Hepatocyte (in vitro differentiated cells): ENCODE results near the gene ZNF503.

Experiments used
- EZH2 ChIP-seq: fragments of 200-600 bp; sonication (generic); IDR thresholded peaks from 2 replicates; pipeline ENCODE4 v1.6.1; 2016; ENCODE audit warnings: antibody characterized with exemption, mild to moderate bottlenecking, borderline replicate concordance
- TF ChIP-seq, protein P1 (sequence below): fragments of 200-600 bp; sonication (generic); IDR thresholded peaks from 2 replicates; pipeline ENCODE4 v1.5.1; 2016; ENCODE audit warnings: antibody characterized with exemption, mild to moderate bottlenecking; ENCODE audit not compliant: poor library complexity

DNA sequence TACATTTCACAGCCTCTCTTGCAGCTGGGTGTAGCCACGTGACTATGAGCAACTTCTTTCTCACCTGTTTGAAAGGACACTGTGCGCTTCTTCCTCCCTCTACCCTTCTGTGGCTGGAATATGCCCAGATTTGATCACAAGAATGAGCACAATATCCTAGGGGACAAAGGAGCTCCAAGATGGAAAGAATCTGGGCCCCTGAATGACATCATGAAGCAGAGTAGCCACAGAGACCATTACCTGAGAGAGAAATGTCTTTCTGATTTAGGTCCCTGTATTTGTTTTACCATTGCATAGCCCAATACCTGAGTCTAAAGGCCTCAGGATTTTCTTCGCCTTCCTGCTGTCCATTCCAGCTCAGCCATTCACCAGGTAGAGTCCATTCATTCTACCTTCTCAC lies 15.4 kb downstream of the ZNF503 start:
- TF ChIP-seq, protein P1, sequence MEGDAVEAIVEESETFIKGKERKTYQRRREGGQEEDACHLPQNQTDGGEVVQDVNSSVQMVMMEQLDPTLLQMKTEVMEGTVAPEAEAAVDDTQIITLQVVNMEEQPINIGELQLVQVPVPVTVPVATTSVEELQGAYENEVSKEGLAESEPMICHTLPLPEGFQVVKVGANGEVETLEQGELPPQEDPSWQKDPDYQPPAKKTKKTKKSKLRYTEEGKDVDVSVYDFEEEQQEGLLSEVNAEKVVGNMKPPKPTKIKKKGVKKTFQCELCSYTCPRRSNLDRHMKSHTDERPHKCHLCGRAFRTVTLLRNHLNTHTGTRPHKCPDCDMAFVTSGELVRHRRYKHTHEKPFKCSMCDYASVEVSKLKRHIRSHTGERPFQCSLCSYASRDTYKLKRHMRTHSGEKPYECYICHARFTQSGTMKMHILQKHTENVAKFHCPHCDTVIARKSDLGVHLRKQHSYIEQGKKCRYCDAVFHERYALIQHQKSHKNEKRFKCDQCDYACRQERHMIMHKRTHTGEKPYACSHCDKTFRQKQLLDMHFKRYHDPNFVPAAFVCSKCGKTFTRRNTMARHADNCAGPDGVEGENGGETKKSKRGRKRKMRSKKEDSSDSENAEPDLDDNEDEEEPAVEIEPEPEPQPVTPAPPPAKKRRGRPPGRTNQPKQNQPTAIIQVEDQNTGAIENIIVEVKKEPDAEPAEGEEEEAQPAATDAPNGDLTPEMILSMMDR = no peak
- TF ChIP-seq EZH2 = no peak
